Hepatocyte (in vitro differentiated cells): ENCODE data around the gene FSIP1. TPM values are rescaled to one million over a fixed set of nuclear protein-coding genes. Genes with fewer than 3 reads are reported as not detected.

Experiments used
- DNase-seq: peaks from one replicate; pipeline ENCODE4 v3.0.0-alpha.2; 2016; ENCODE audit warnings: low spot score
- H2AFZ ChIP-seq: fragments of 200-600 bp; sonication (generic); 2 replicates; pipeline ENCODE4 v1.6.0; 2016; ENCODE audit warnings: antibody characterized with exemption, mild to moderate bottlenecking
- H3K27ac ChIP-seq: fragments of 200-600 bp; sonication (generic); 2 replicates; pipeline ENCODE4 v1.5.1; 2016; ENCODE audit warnings: mild to moderate bottlenecking
- H3K27me3 ChIP-seq: fragments of 200-600 bp; sonication (generic); 2 replicates; pipeline ENCODE4 v1.6.1; 2016
- H3K36me3 ChIP-seq: fragments of 200-600 bp; sonication (generic); replicated peaks from 2 replicates; pipeline ENCODE4 v1.5.1; 2016; ENCODE audit warnings: low read depth; ENCODE audit not compliant: insufficient read depth
- H3K4me1 ChIP-seq: fragments of 200-600 bp; sonication (generic); 2 replicates; pipeline ENCODE4 v1.5.1; 2016; ENCODE audit warnings: mild to moderate bottlenecking, moderate library complexity; ENCODE audit not compliant: insufficient read depth
- H3K4me2 ChIP-seq: fragments of 200-600 bp; sonication (generic); 2 replicates; pipeline ENCODE4 v1.6.0; 2016
- H3K4me3 ChIP-seq: fragments of 200-600 bp; sonication (generic); 2 replicates; pipeline ENCODE4 v1.5.1; 2016; ENCODE audit warnings: mild to moderate bottlenecking
- H3K79me2 ChIP-seq: fragments of 200-600 bp; sonication (generic); 2 replicates; pipeline ENCODE4 v1.6.0; 2017; ENCODE audit warnings: mild to moderate bottlenecking
- H3K9me2 ChIP-seq: fragments of 200-600 bp; sonication (generic); replicated peaks from 2 replicates; pipeline ENCODE4 v1.6.0; 2017; ENCODE audit warnings: mild to moderate bottlenecking; ENCODE audit not compliant: insufficient read depth
- H3K9me3 ChIP-seq: fragments of 200-600 bp; sonication (generic); 2 replicates; pipeline ENCODE4 v1.5.1; 2016; ENCODE audit warnings: low read depth, mild to moderate bottlenecking
- H4K20me1 ChIP-seq: fragments of 200-600 bp; sonication (generic); 2 replicates; pipeline ENCODE4 v1.6.0; 2016; ENCODE audit warnings: mild to moderate bottlenecking; ENCODE audit not compliant: insufficient read depth, poor library complexity, severe bottlenecking
- EZH2 ChIP-seq: fragments of 200-600 bp; sonication (generic); IDR thresholded peaks from 2 replicates; pipeline ENCODE4 v1.6.1; 2016; ENCODE audit warnings: antibody characterized with exemption, mild to moderate bottlenecking, borderline replicate concordance
- EZH2phosphoT487 ChIP-seq: fragments of 200-600 bp; sonication (generic); IDR thresholded peaks from one replicate; pipeline ENCODE4 v1.6.1; 2018; ENCODE audit warnings: antibody characterized with exemption, mild to moderate bottlenecking, low read depth, moderate library complexity; ENCODE audit not compliant: unreplicated experiment, severe bottlenecking
- WGBS: methylation state at CpG from one replicate; pipeline ENCODE4 v1.1.6; 2016; ENCODE audit warnings: low lambda C conversion rate; ENCODE audit errors: missing lambda C conversion rate; 5-methylcytosine and 5-hydroxymethylcytosine counted together
- polyA plus RNA-seq: library from polyadenylated mRNA; unstranded; fragments of >200 nt; fragmentation: Nextera tagmentation; extraction: Ambion mirVana; gene quantifications from 2 replicates; pipeline ENCODE4 v1.2.1, GENCODE V29; 2016
- total RNA-seq: library from RNA; depleted of rRNA; stranded (reverse); fragments of >200 nt; gene quantifications from 2 replicates; pipeline ENCODE4 v1.2.3, GENCODE V29; 2014
- TF ChIP-seq, protein P1 (sequence below): fragments of 200-600 bp; sonication (generic); IDR thresholded peaks from 2 replicates; pipeline ENCODE4 v1.5.1; 2016; ENCODE audit warnings: antibody characterized with exemption, mild to moderate bottlenecking; ENCODE audit not compliant: poor library complexity

Gene FSIP1
- total and polyA plus RNA-seq, 2 experiments from 2014 or later: 0.60 to 0.79 TPM

DNA sequence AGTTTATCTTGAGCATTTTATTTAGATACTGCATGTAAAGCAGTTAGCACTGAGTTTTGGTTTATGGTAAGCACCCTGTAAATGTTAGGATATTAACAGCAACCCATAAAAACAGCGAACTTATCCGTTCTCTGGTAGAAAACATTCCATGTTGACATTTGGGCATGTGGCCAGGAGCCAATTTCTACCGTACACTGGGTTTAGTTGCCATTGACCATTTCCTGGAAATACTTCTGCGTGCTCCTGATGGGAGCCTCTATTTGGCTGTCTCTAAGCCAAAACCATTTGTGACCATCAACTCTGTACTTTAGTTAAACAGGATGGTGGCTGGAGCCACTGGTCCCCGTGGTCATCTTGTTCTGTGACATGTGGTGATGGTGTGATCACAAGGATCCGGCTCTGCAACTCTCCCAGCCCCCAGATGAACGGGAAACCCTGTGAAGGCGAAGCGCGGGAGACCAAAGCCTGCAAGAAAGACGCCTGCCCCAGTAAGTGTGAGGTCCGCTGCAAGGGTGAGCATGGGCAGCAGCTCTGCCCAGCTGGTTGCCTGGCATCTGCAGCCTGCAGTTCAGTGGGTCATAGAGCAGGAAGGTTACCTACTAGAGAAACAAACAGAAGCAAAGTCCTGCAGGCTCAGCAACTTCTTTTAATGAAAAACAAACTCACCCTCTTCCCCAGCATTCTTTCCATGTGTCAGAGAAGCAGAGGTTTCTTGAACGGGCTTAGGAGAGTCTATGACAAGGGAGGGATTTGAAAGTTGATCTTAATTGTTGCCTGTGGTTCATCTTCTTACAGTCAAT, 194.7 kb downstream of the FSIP1 start:
- Histone ChIP-seq H3K27ac (no peak overlapping the region), H3K79me2 (peaks cover 12% of the 10 kb centered on the region), H3K9me2 (no peaks in the 10 kb centered on the region), H3K4me2 (no peak overlapping the region), H3K4me3 (no peak overlapping the region), H3K9me3 (no peaks in the 10 kb centered on the region), H3K4me1 (peaks cover 5% of the 10 kb centered on the region), H2AFZ (no peak overlapping the region), H4K20me1 (peaks cover 13% of the 10 kb centered on the region), H3K36me3 (no peaks in the 10 kb centered on the region), H3K27me3 (no peaks in the 10 kb centered on the region)
- TF ChIP-seq, protein P1, sequence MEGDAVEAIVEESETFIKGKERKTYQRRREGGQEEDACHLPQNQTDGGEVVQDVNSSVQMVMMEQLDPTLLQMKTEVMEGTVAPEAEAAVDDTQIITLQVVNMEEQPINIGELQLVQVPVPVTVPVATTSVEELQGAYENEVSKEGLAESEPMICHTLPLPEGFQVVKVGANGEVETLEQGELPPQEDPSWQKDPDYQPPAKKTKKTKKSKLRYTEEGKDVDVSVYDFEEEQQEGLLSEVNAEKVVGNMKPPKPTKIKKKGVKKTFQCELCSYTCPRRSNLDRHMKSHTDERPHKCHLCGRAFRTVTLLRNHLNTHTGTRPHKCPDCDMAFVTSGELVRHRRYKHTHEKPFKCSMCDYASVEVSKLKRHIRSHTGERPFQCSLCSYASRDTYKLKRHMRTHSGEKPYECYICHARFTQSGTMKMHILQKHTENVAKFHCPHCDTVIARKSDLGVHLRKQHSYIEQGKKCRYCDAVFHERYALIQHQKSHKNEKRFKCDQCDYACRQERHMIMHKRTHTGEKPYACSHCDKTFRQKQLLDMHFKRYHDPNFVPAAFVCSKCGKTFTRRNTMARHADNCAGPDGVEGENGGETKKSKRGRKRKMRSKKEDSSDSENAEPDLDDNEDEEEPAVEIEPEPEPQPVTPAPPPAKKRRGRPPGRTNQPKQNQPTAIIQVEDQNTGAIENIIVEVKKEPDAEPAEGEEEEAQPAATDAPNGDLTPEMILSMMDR: no peak
- 80% methylated on average over 13 of the region's 13 CpGs for WGBS
- DNase-seq: no peak

DNA sequence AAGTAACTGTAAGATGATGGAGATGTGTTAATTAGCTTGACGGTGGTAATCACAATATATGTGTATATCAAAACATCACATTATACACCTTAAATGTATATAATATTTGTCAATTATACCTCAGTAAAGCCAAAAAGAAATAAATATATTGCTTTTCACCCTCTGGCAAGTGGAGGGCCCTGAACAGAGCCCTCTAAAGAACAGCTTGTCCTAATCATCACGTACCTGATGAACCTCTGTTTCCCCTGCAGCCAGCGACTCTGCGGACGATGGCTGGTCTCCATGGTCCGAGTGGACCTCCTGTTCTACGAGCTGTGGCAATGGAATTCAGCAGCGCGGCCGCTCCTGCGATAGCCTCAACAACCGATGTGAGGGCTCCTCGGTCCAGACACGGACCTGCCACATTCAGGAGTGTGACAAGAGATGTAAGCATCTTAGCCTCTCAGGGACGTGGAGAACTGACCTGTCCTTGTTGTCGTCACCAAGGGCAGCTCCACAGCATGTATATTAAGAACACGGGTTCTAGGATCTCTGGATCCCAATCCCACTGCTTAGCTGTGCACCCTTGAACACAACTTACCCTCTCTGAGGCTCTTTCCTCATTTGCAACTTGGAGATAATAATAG, 195.4 kb downstream of the FSIP1 start:
- Histone ChIP-seq H3K9me2 (no peaks in the 10 kb centered on the region), H3K27me3 (no peaks in the 10 kb centered on the region), H3K4me3 (no peak overlapping the region), H2AFZ (no peak overlapping the region), H3K36me3 (no peaks in the 10 kb centered on the region), H3K27ac (no peak overlapping the region), H3K79me2 (peaks cover 18% of the 10 kb centered on the region), H3K9me3 (no peaks in the 10 kb centered on the region), H3K4me2 (no peak overlapping the region), H3K4me1 (peaks cover 8% of the 10 kb centered on the region), H4K20me1 (peaks cover 17% of the 10 kb centered on the region)
- TF ChIP-seq, protein P1: no peak
- TF ChIP-seq EZH2phosphoT487 (no peak), EZH2 (no peak)
- no peak for DNase-seq
- WGBS: 93% methylated on average over 17 of the region's 17 CpGs

DNA sequence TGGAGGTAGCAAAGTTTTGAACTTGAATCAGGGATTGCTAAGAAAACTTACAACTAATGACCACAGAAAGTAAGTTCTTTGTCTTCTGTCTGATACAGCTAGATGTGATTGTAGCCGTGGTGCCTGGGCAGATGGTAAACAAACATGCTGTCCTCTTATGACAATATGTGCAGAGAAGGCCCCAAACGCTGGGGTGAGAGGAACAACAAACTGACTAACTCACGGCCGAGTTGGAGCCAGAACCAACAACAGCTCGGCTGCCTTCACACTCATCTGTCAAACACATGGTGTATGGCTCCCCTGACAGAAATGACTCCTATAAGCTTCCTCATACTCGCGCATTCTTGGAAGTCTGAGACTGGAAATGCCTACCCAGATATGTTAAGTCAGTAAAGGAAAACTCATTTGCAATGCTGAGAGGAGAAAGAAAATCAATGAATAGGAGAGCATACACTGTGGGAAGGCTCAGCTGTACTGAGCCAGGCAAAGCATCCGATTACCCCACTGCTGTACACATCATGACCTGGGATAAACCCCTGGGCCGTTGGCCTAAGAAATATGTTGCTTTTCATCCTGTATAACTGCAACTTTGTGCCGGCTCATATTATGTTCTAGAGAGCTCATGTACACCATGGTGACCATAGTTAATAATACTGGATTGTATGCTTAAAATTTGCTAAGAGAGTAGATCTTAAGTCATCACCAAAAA, 196.1 kb downstream of the FSIP1 start:
- Histone ChIP-seq H3K4me1 (peaks cover 8% of the 10 kb centered on the region), H3K4me2 (no peak overlapping the region), H2AFZ (no peak overlapping the region), H3K36me3 (no peaks in the 10 kb centered on the region), H3K4me3 (no peak overlapping the region), H3K79me2 (peaks cover 25% of the 10 kb centered on the region), H3K9me2 (no peaks in the 10 kb centered on the region), H3K27ac (no peak overlapping the region), H4K20me1 (peaks cover 17% of the 10 kb centered on the region), H3K9me3 (no peaks in the 10 kb centered on the region), H3K27me3 (no peaks in the 10 kb centered on the region)
- no peak for DNase-seq
- WGBS: 70% methylated on average over 10 of the region's 10 CpGs
- TF ChIP-seq, protein P1: no peak
- no peak for TF ChIP-seq EZH2phosphoT487
- no peak for TF ChIP-seq EZH2
